Activated T-cell treated with anti-CD3 and anti-CD28 coated beads, Interleukin-2, amount 50 U/mL, for 24 hours (primary cell): ENCODE results near the gene SLC18A2.

Experiments
- DNase-seq: peaks from one replicate; pipeline ENCODE4 v3.0.0-alpha.2; 2020
- H3K27ac Mint-ChIP-seq: 2 replicates; pipeline ENCODE4 v1.8.0; 2020; ENCODE audit warnings: mild to moderate bottlenecking, mixed read lengths
- H3K27me3 Mint-ChIP-seq: 2 replicates; pipeline ENCODE4 v1.8.0; 2020; ENCODE audit warnings: mixed read lengths
- H3K36me3 Mint-ChIP-seq: 2 replicates; pipeline ENCODE4 v1.8.0; 2020; ENCODE audit warnings: low read depth, mixed read lengths
- H3K4me1 Mint-ChIP-seq: 2 replicates; pipeline ENCODE4 v1.8.0; 2020; ENCODE audit warnings: low read depth, mixed read lengths
- H3K4me3 Mint-ChIP-seq: 2 replicates; pipeline ENCODE4 v1.8.0; 2020; ENCODE audit warnings: mild to moderate bottlenecking, moderate library complexity, mixed read lengths
- H3K9me3 Mint-ChIP-seq: 2 replicates; pipeline ENCODE4 v1.8.0; 2020; ENCODE audit warnings: mixed read lengths

The SLC18A2 gene

DNA sequence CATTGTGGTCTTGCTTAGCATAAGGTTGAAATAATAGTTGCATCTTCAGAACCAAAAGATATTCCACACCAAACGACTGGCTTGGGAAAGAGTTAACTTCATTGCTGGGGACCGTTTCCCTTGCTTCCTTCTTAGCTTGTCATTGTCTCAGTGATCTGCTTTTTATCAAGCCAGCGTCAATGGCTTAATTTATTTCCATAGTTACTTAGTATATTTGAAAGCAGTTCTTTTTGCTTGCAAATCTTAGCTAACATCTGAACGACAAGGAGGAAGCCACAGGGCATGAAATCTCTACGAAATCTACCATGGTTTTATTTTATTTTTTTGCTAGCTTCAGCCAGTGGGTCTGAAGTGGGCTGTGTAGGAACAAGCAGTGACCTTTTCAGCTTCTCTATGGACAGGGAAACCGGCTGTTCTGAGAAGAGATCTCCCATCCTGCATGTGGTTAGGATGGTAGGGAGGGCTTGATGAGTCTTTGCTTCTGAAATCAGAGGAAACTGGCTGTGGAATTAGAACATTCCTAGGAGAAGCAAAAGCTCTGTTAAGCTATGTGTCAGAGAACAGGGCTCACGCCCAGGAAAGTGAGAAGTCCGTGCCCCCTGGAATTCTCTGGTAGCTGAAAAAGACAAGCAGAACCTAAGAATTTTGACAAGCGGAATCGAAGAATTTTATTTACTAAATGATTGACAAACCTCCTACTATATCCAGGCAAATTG, 8.0 kb downstream of the SLC18A2 start:
- DNase-seq: no peak
- H3K4me3 Mint-ChIP-seq: no peak overlapping the region
- no peaks in the 10 kb centered on the region for H3K9me3 Mint-ChIP-seq
- peaks cover 23% of the 10 kb centered on the region for H3K4me1 Mint-ChIP-seq
- no peak overlapping the region for H3K27ac Mint-ChIP-seq
- peaks cover 52% of the 10 kb centered on the region for H3K27me3 Mint-ChIP-seq
- no peaks in the 10 kb centered on the region for H3K36me3 Mint-ChIP-seq

GRCh38 chr10:117249493-117250093, 8.7 kb downstream of the SLC18A2 start:
- no peak overlapping the region for H3K27ac Mint-ChIP-seq
- no peaks in the 10 kb centered on the region for H3K9me3 Mint-ChIP-seq
- peaks cover 23% of the 10 kb centered on the region for H3K4me1 Mint-ChIP-seq
- H3K27me3 Mint-ChIP-seq: peaks cover 48% of the 10 kb centered on the region
- no peak overlapping the region for H3K4me3 Mint-ChIP-seq
- no peak for DNase-seq
- H3K36me3 Mint-ChIP-seq: no peaks in the 10 kb centered on the region

DNA sequence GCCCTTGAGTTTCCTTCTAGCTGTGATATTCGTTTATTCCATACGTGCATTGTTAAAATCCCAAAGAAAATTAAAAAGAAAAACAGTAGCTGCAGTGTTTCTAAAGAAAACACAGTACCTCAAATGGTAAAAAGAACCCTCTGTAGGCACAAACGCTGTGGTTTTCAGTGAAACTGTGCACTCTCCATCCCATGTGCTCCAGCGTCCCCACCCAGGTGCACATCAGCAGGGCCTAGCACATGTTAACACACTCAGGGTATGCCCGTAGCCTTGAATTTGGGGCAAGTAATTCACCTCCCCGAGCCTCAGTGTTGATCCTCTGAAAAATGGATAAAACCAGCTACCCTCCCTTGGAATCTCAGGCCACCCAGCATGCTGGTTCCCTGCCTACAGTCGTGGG, 9.5 kb downstream of the SLC18A2 start:
- H3K27me3 Mint-ChIP-seq: peaks cover 46% of the 10 kb centered on the region
- no peak overlapping the region for H3K27ac Mint-ChIP-seq
- H3K4me1 Mint-ChIP-seq: peaks cover 23% of the 10 kb centered on the region
- no peak for DNase-seq
- H3K4me3 Mint-ChIP-seq: no peak overlapping the region
- no peaks in the 10 kb centered on the region for H3K9me3 Mint-ChIP-seq
- H3K36me3 Mint-ChIP-seq: no peaks in the 10 kb centered on the region

DNA sequence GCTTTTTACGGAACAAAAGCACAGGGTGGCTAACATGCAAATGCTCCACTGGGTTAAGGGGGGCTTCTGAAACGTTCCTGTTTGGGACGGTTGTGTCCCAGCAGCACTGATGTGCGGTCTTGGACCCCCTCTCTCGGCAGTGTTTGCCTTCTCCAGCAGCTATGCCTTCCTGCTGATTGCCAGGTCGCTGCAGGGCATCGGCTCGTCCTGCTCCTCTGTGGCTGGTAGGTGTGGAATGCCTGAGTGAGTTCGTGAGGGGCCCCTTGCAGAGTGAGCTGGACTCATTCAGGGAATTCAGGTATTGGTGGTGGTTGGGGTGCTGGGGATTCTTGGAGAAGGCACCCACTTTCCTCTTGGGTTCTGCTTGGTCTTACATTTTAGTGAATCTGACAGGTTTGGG, 13.0 kb downstream of the SLC18A2 start:
- H3K4me1 Mint-ChIP-seq: peaks cover 8% of the 10 kb centered on the region
- H3K4me3 Mint-ChIP-seq: no peak overlapping the region
- no peaks in the 10 kb centered on the region for H3K9me3 Mint-ChIP-seq
- peaks cover 37% of the 10 kb centered on the region for H3K27me3 Mint-ChIP-seq
- no peak for DNase-seq
- no peak overlapping the region for H3K27ac Mint-ChIP-seq
- H3K36me3 Mint-ChIP-seq: no peaks in the 10 kb centered on the region

DNA sequence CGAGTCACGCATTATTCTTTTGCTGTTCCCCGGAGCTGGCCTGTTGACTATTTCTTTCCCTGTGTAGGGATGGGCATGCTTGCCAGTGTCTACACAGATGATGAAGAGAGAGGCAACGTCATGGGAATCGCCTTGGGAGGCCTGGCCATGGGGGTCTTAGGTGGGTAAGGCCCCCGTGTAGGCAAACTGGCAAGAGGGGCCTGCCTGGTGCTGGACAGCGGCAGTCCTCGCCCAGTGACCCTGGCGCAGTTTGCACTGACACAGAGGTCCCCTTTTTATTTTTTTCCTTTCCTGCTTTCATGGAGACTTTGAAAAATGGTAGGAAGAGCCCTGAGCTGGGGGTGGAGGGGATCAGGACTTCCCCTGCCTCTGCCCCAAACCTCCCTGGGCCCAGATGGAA, 13.4 kb downstream of the SLC18A2 start:
- Mint-ChIP-seq H3K36me3 (no peaks in the 10 kb centered on the region), H3K4me3 (no peak overlapping the region), H3K27me3 (peaks cover 37% of the 10 kb centered on the region), H3K4me1 (peaks cover 8% of the 10 kb centered on the region), H3K27ac (no peak overlapping the region), H3K9me3 (no peaks in the 10 kb centered on the region)
- DNase-seq: no peak

DNA sequence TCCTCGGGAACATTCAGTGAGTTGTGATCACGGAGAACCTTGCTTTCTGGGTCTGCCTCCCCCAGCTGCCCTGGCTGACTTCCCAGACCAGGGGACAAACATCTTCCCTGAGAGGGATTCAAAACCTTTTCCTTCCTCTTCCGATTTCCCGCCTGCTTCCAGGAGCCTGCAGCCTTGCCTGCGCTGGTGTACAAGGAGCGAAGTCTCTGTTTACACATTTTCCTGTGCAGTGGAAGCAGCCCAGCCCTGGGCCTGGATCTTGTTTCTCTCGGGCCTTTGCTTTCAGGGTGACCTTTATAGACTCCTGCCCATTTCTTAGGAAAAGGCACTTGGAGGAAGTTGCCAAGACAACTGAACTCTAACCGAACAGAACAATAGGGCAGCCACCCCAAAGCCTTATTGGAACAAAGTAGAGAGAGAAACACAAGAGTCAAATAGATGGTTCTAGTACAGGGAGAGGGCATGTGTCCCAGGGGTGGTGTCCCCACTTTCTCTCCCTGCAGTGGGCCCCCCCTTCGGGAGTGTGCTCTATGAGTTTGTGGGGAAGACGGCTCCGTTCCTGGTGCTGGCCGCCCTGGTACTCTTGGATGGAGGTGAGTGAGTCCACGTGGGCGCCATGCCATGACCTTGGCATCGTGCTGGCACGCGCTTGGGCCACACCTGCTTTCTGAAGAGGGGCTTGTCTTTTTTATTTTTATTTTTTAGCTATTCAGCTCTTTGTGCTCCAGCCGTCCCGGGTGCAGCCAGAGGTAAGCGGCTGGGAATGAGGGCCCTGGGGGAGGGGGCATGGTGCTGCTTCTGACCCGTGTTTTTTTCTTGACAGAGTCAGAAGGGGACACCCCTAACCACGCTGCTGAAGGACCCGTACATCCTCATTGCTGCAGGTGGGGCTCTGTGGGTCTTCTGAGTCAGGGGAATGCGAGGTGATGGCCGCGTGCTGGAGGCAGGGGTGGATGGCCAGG, 14.1 kb downstream of the SLC18A2 start:
- H3K9me3 Mint-ChIP-seq: no peaks in the 10 kb centered on the region
- no peak overlapping the region for H3K27ac Mint-ChIP-seq
- no peak for DNase-seq
- peaks cover 37% of the 10 kb centered on the region for H3K27me3 Mint-ChIP-seq
- H3K4me3 Mint-ChIP-seq: no peak overlapping the region
- no peaks in the 10 kb centered on the region for H3K36me3 Mint-ChIP-seq
- H3K4me1 Mint-ChIP-seq: peaks cover 4% of the 10 kb centered on the region

- DNase-seq: no peak
- peaks cover 4% of the 10 kb centered on the region for H3K4me1 Mint-ChIP-seq
- H3K36me3 Mint-ChIP-seq: no peaks in the 10 kb centered on the region
- peaks cover 39% of the 10 kb centered on the region for H3K27me3 Mint-ChIP-seq
- no peak overlapping the region for H3K4me3 Mint-ChIP-seq
- no peak overlapping the region for H3K27ac Mint-ChIP-seq
- H3K9me3 Mint-ChIP-seq: no peaks in the 10 kb centered on the region
Measured at GRCh38 chr10:117255835-117256460, 15.0 kb downstream of the SLC18A2 start.

DNA sequence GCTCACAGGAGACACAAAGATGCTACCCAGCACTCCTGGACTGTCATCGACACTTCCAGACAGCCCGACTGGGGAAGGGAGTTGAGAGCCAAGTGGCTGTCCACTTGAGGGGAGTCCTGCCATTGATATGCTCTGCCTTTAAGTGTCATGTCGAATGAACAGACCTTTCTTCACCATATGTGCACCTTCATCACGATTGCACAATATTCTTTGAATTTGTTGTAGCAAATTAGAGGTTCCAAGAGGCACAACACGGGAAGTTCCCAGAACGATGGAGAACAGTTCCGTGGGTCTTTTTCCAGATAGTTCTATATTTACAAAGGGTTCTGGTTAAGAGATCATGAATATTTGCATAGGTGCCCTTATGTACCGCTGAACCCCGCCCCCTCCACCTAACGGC, 16.0 kb downstream of the SLC18A2 start:
- no peak overlapping the region for H3K27ac Mint-ChIP-seq
- no peaks in the 10 kb centered on the region for H3K36me3 Mint-ChIP-seq
- no peak overlapping the region for H3K4me3 Mint-ChIP-seq
- no peak for DNase-seq
- H3K9me3 Mint-ChIP-seq: no peaks in the 10 kb centered on the region
- H3K27me3 Mint-ChIP-seq: peaks cover 39% of the 10 kb centered on the region
- H3K4me1 Mint-ChIP-seq: peaks cover 4% of the 10 kb centered on the region

DNA sequence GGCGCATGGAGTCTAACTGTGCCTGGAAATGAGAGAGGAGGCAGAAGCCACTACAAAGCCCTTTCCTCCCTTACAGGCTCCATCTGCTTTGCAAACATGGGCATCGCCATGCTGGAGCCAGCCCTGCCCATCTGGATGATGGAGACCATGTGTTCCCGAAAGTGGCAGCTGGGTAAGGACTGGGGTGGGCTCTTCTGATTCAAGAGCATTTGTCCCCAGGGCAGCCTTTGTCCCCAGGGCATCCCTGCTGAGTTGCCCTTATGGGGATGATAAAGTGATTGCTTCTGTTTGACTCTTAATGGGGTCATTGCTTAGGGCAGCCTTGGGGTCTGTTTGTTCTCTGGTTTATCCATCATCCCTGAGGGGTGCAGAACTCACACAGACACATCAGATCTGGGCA, 16.8 kb downstream of the SLC18A2 start:
- no peak for DNase-seq
- H3K4me3 Mint-ChIP-seq: no peak overlapping the region
- H3K4me1 Mint-ChIP-seq: peaks cover 4% of the 10 kb centered on the region
- H3K27me3 Mint-ChIP-seq: peaks cover 46% of the 10 kb centered on the region
- H3K27ac Mint-ChIP-seq: no peak overlapping the region
- no peaks in the 10 kb centered on the region for H3K9me3 Mint-ChIP-seq
- H3K36me3 Mint-ChIP-seq: no peaks in the 10 kb centered on the region

DNA sequence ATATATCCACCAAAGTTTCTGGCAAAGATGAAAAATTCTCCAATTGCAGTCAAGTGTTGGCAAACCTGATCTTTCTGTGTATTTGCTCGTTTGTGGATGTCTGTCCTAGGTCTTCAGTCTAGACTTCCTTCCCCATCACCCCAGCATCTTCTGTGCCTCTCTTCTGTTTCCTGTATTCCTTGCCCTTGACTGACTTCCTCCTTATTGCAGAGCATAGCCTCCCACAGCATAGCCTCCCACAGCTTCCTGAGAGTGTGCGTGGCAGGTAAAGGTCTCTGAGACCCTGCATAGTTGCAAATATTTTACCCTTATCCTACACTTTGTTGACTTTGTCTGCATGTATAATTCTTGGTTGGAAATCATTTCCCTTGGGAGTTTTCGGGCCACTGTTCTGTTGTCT, 18.4 kb downstream of the SLC18A2 start:
- H3K4me3 Mint-ChIP-seq: no peak overlapping the region
- H3K9me3 Mint-ChIP-seq: no peaks in the 10 kb centered on the region
- H3K4me1 Mint-ChIP-seq: peaks cover 4% of the 10 kb centered on the region
- H3K27ac Mint-ChIP-seq: no peak overlapping the region
- no peak for DNase-seq
- H3K36me3 Mint-ChIP-seq: no peaks in the 10 kb centered on the region
- H3K27me3 Mint-ChIP-seq: peaks cover 49% of the 10 kb centered on the region

- Mint-ChIP-seq H3K27me3 (peaks cover 48% of the 10 kb centered on the region), H3K36me3 (no peaks in the 10 kb centered on the region), H3K4me3 (no peak overlapping the region), H3K9me3 (no peaks in the 10 kb centered on the region), H3K4me1 (peaks cover 4% of the 10 kb centered on the region), H3K27ac (no peak overlapping the region)
- DNase-seq: no peak
Measured at GRCh38 chr10:117260084-117260483, 19.2 kb downstream of the SLC18A2 start.

DNA sequence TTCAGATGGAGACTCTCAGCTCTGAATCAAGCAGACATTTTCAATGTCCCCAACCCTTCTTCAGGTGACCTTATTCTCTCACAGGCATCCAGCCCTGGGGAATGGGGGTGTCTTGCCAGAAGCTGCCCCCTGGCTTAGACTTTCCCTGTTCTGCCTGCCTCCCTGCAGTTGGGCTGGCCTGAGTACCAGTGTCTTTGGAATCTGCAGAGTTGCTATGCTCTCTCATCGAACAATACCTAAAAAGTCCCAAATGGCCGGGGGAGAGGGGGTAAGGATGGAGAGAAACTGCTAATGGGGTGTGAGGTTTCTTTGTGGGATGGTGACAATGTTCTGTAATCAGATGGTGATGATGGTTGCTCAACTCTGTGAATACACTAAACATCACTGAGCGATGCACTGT, 20.6 kb downstream of the SLC18A2 start:
- Mint-ChIP-seq H3K4me3 (no peak overlapping the region), H3K27me3 (peaks cover 47% of the 10 kb centered on the region), H3K4me1 (peaks cover 4% of the 10 kb centered on the region), H3K36me3 (no peaks in the 10 kb centered on the region), H3K27ac (no peak overlapping the region), H3K9me3 (no peaks in the 10 kb centered on the region)
- no peak for DNase-seq

DNA sequence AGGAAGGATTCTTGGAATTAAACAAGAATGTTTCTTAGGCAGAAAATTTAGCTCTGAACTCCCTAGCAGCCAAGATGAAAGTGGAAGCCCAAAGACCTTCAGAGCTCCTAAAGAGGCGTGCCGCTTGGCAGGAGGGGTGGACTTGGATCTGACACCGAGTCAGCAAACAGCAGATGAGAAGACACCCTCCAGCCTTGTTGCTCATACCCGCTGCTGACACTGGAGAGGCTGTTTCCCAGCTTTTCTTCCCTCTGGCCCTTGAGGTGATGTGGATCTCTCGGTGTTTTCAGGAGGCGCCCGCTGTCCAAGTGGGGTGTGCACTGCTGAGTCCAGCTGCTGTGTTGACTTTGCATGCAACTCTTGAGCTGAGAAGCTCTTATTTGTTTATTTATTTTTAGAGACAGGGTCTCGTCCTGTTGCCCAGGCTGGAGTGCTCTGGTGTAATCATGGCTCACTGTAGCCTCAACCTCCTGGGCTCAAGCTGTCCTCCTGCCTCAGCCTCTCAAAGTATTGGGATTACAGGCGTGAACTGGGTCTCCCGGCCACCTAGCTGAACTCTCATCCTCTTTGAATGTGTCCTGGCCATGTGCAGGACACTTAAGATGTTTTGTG, 21.5 kb downstream of the SLC18A2 start:
- H3K4me3 Mint-ChIP-seq: no peak overlapping the region
- no peak overlapping the region for H3K27ac Mint-ChIP-seq
- H3K27me3 Mint-ChIP-seq: peaks cover 47% of the 10 kb centered on the region
- peaks cover 4% of the 10 kb centered on the region for H3K4me1 Mint-ChIP-seq
- DNase-seq: no peak
- no peaks in the 10 kb centered on the region for H3K36me3 Mint-ChIP-seq
- H3K9me3 Mint-ChIP-seq: no peaks in the 10 kb centered on the region

GRCh38 chr10:117262903-117263293, 22.0 kb downstream of the SLC18A2 start:
- no peaks in the 10 kb centered on the region for H3K9me3 Mint-ChIP-seq
- H3K4me3 Mint-ChIP-seq: no peak overlapping the region
- no peaks in the 10 kb centered on the region for H3K36me3 Mint-ChIP-seq
- DNase-seq: no peak
- H3K4me1 Mint-ChIP-seq: peaks cover 4% of the 10 kb centered on the region
- H3K27ac Mint-ChIP-seq: no peak overlapping the region
- peaks cover 45% of the 10 kb centered on the region for H3K27me3 Mint-ChIP-seq
